Epithelial cell of proximal tubule (primary cell): ENCODE results near the gene FAM50A. TPM values are rescaled to one million over a fixed set of nuclear protein-coding genes. Genes with fewer than 3 reads are reported as not detected.

Source experiments
- DNase-seq: peaks from one replicate; pipeline ENCODE4 v3.0.0-alpha.2; 2011; ENCODE audit warnings: low read depth
- H3K4me3 ChIP-seq: 2 replicates; pipeline ENCODE4 v1.5.1; 2011; ENCODE audit warnings: low read depth, mild to moderate bottlenecking, low read length
- CTCF ChIP-seq: conservative IDR thresholded peaks from 2 replicates; pipeline ENCODE4 v1.5.1; 2012; ENCODE audit warnings: low read depth, mild to moderate bottlenecking, low read length
- total RNA-seq: library from RNA; depleted of rRNA; stranded (reverse); fragments of >200 nt; gene quantifications from 2 replicates; pipeline ENCODE4 v1.2.3, GENCODE V29; 2015

Gene FAM50A
- total RNA-seq, 1 donor from 2014 or later, result 74.1 TPM

DNA sequence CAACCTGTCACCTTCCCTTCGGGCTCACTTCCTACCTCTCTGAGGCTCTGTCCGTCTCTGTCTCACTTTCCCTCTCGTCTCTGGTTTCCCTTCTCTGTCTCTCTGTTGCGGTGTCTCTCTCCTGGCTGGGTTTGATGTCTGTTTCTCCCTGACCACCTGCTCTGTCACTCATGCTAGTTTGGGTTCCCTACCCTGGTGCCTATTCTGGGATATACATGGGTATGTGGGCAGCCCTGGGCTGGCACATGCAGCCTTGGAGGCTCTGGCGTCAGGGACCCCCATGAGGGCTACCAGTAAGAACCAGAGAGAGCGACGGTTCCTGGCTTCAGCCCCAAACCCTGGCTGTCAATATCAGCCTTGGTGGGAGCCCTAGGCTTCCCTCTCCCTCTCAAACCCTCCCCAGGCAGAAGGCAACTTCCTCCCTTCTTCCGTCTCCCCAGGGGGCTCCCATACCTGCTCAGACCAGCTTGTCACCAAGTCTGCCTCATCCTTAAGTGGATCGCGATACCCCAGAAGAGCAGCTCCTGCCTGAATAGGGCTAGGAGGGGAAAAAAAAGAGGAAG, 35.2 kb upstream of the FAM50A start:
- no peak for DNase-seq
- H3K4me3 ChIP-seq, result peak overlapping the region; percentile 45
- TF ChIP-seq CTCF, result no peak

- DNase-seq, result no peak
- TF ChIP-seq CTCF, result no peak
- H3K4me3 ChIP-seq, result peak within 1 kb of the TSS; percentile 45
Measured at GRCh38 chrX:154409222-154409871, 34.6 kb upstream of the FAM50A start, which contains the start of gene DNASE1L1. Gene DNASE1L1, minus strand, starts transcription at chrX:154409254. Its CDS starts 3,686 bp downstream, at chrX:154405568.

- H3K4me3 ChIP-seq, result peak overlapping the region; percentile 70
- TF ChIP-seq CTCF, result no peak
- DNase-seq, result no peak
Measured at GRCh38 chrX:154411981-154412340, 32.0 kb upstream of the FAM50A start.

- peak overlapping the region; percentile 70 for H3K4me3 ChIP-seq
- no peak for TF ChIP-seq CTCF
- DNase-seq, result no peak
Measured at GRCh38 chrX:154412468-154412867, 31.5 kb upstream of the FAM50A start.

GRCh38 chrX:154413142-154413541, 30.8 kb upstream of the FAM50A start:
- H3K4me3 ChIP-seq, result no peak overlapping the region
- DNase-seq, result no peak
- no peak for TF ChIP-seq CTCF

DNA sequence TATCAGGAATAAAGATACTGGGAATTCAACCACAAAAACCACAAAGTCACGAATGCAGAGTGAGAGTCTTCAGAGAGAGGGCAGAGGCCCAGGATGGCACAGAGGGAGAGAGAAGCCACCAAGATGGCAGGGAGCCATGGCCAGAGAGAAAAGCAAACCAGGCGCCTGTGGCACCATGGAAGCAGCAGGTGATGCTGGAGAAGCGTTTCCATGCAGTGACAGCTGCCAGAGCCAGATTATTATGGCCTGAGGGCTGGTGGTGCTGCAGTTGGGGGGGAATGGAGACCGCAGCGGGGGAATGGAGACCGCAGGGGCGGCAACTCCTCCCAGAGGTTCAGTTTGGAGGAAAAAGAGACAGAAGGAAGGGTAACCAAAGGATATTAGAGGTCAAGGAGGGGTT, 26.8 kb upstream of the FAM50A start:
- no peak overlapping the region for H3K4me3 ChIP-seq
- DNase-seq, result no peak
- TF ChIP-seq CTCF, result no peak

GRCh38 chrX:154419189-154419588, 24.8 kb upstream of the FAM50A start:
- H3K4me3 ChIP-seq, result no peak overlapping the region
- no peak for TF ChIP-seq CTCF
- DNase-seq, result no peak
